ENCODE data around the gene MITF. TPM values are rescaled to one million over a fixed set of nuclear protein-coding genes. Genes with fewer than 3 reads are reported as not detected.

Gene MITF
- total and polyA plus RNA-seq, 5 donors, result 18.6 to 75.3 (median 52.7) TPM

- Histone ChIP-seq H3K27me3 (ENCODE audit: control insufficient read depth, insufficient read depth) (no peaks in the 10 kb centered on the region), H3K27ac (ENCODE audit: low read length) (peak overlapping the region; percentile 72), H3K4me3 (ENCODE audit: low read length) (no peak overlapping the region), H3K4me1 (ENCODE audit: control insufficient read depth, insufficient read depth, low read length) (peaks cover 7% of the 10 kb centered on the region), H3K9me3 (ENCODE audit: control insufficient read depth, low read length) (no peaks in the 10 kb centered on the region)
- intact Hi-C loops (cut with DNase I), result no loop called here
- WGBS, result 75% methylated on average over 2 of the region's 2 CpGs
- no peak for ATAC-seq
- DNase-seq, result no peak
Measured at GRCh38 chr3:69864766-69865165, 125.5 kb downstream of the MITF start.

GRCh38 chr3:69865925-69866679 is 126.8 kb downstream of the MITF start:
- H3K9me3 ChIP-seq (ENCODE audit: control insufficient read depth, low read length), result no peaks in the 10 kb centered on the region
- H3K4me1 ChIP-seq (ENCODE audit: control insufficient read depth, insufficient read depth, low read length), result peaks cover 7% of the 10 kb centered on the region
- DNase-seq (peak; percentile 21 to 68 (median 65)), ATAC-seq (peak; percentile 94 to 96)
- intact Hi-C loops (cut with DNase I), result no loop called here
- peak overlapping the region; percentile 31 for H3K4me3 ChIP-seq (ENCODE audit: low read length)
- H3K27ac ChIP-seq (ENCODE audit: low read length), result peak overlapping the region; percentile 84
- no peaks in the 10 kb centered on the region for H3K27me3 ChIP-seq (ENCODE audit: control insufficient read depth, insufficient read depth)
- 29% methylated on average over 10 of the region's 10 CpGs for WGBS

GRCh38 chr3:69866988-69867720 is 127.9 kb downstream of the MITF start:
- no peaks in the 10 kb centered on the region for H3K27me3 ChIP-seq (ENCODE audit: control insufficient read depth, insufficient read depth)
- intact Hi-C loops (cut with DNase I), result no loop called here
- no peak overlapping the region for H3K27ac ChIP-seq (ENCODE audit: low read length)
- no peaks in the 10 kb centered on the region for H3K9me3 ChIP-seq (ENCODE audit: control insufficient read depth, low read length)
- H3K4me3 ChIP-seq (ENCODE audit: low read length), result peak overlapping the region; percentile 31
- ATAC-seq (no peak), DNase-seq (no peak)
- 51% methylated on average over 2 of the region's 2 CpGs for WGBS
- H3K4me1 ChIP-seq (ENCODE audit: control insufficient read depth, insufficient read depth, low read length), result peaks cover 7% of the 10 kb centered on the region

- H3K4me1 ChIP-seq (ENCODE audit: control insufficient read depth, insufficient read depth, low read length), result peaks cover 7% of the 10 kb centered on the region
- ATAC-seq (no peak), DNase-seq (no peak)
- intact Hi-C loops (cut with DNase I), result no loop called here
- no peaks in the 10 kb centered on the region for H3K9me3 ChIP-seq (ENCODE audit: control insufficient read depth, low read length)
- H3K27ac ChIP-seq (ENCODE audit: low read length), result no peak overlapping the region
- H3K4me3 ChIP-seq (ENCODE audit: low read length), result no peak overlapping the region
- WGBS, result 73% methylated on average over 2 of the region's 2 CpGs
- H3K27me3 ChIP-seq (ENCODE audit: control insufficient read depth, insufficient read depth), result no peaks in the 10 kb centered on the region
Measured at GRCh38 chr3:69867941-69868505, 128.8 kb downstream of the MITF start.

- WGBS, result 92% methylated on average over 3 of the region's 3 CpGs
- peaks cover 9% of the 10 kb centered on the region for H3K4me1 ChIP-seq (ENCODE audit: control insufficient read depth, insufficient read depth, low read length)
- H3K9me3 ChIP-seq (ENCODE audit: control insufficient read depth, low read length), result no peaks in the 10 kb centered on the region
- ATAC-seq (no peak), DNase-seq (no peak)
- intact Hi-C loops (cut with DNase I), result no loop called here
- H3K27ac ChIP-seq (ENCODE audit: low read length), result no peak overlapping the region
- no peak overlapping the region for H3K4me3 ChIP-seq (ENCODE audit: low read length)
- no peaks in the 10 kb centered on the region for H3K27me3 ChIP-seq (ENCODE audit: control insufficient read depth, insufficient read depth)
Measured at GRCh38 chr3:69868841-69869420, 129.7 kb downstream of the MITF start.

GRCh38 chr3:69869643-69870042 is 130.4 kb downstream of the MITF start:
- Histone ChIP-seq H3K9me3 (ENCODE audit: control insufficient read depth, low read length) (no peaks in the 10 kb centered on the region), H3K4me1 (ENCODE audit: control insufficient read depth, insufficient read depth, low read length) (peaks cover 7% of the 10 kb centered on the region), H3K27me3 (ENCODE audit: control insufficient read depth, insufficient read depth) (no peaks in the 10 kb centered on the region), H3K4me3 (ENCODE audit: low read length) (no peak overlapping the region), H3K27ac (ENCODE audit: low read length) (no peak overlapping the region)
- intact Hi-C loops (cut with DNase I), result no loop called here
- no peak for ATAC-seq
- WGBS, result 96% methylated on average over 5 of the region's 5 CpGs
- DNase-seq, result no peak

GRCh38 chr3:69871251-69871650 is 132.0 kb downstream of the MITF start:
- peaks cover 7% of the 10 kb centered on the region for H3K4me1 ChIP-seq (ENCODE audit: control insufficient read depth, insufficient read depth, low read length)
- H3K9me3 ChIP-seq (ENCODE audit: control insufficient read depth, low read length), result no peaks in the 10 kb centered on the region
- peak overlapping the region; percentile 17 for H3K27ac ChIP-seq (ENCODE audit: low read length)
- ATAC-seq, result no peak
- H3K27me3 ChIP-seq (ENCODE audit: control insufficient read depth, insufficient read depth), result no peaks in the 10 kb centered on the region
- intact Hi-C loops (cut with DNase I), result no loop called here
- H3K4me3 ChIP-seq (ENCODE audit: low read length), result no peak overlapping the region
- DNase-seq, result no peak
- 88% methylated on average over 2 of the region's 2 CpGs for WGBS

- ATAC-seq (no peak), DNase-seq (no peak)
- 58% methylated on average over 3 of the region's 3 CpGs for WGBS
- H3K27me3 ChIP-seq (ENCODE audit: control insufficient read depth, insufficient read depth), result no peaks in the 10 kb centered on the region
- H3K9me3 ChIP-seq (ENCODE audit: control insufficient read depth, low read length), result no peaks in the 10 kb centered on the region
- intact Hi-C loops (cut with DNase I), result no loop called here
- H3K4me3 ChIP-seq (ENCODE audit: low read length), result no peak overlapping the region
- no peak overlapping the region for H3K27ac ChIP-seq (ENCODE audit: low read length)
- peaks cover 7% of the 10 kb centered on the region for H3K4me1 ChIP-seq (ENCODE audit: control insufficient read depth, insufficient read depth, low read length)
Measured at GRCh38 chr3:69871868-69872267, 132.6 kb downstream of the MITF start.

GRCh38 chr3:69872783-69873378 is 133.6 kb downstream of the MITF start:
- Histone ChIP-seq H3K27me3 (ENCODE audit: control insufficient read depth, insufficient read depth) (no peaks in the 10 kb centered on the region), H3K9me3 (ENCODE audit: control insufficient read depth, low read length) (no peaks in the 10 kb centered on the region), H3K4me3 (ENCODE audit: low read length) (no peak overlapping the region), H3K27ac (ENCODE audit: low read length) (peak overlapping the region; percentile 45), H3K4me1 (ENCODE audit: control insufficient read depth, insufficient read depth, low read length) (peaks cover 7% of the 10 kb centered on the region)
- 63% methylated on average over 4 of the region's 4 CpGs for WGBS
- ATAC-seq, result peak; percentile 73 to 77
- DNase-seq, result no peak
- intact Hi-C loops (cut with DNase I), result no loop called here

- Histone ChIP-seq H3K27me3 (ENCODE audit: control insufficient read depth, insufficient read depth) (no peaks in the 10 kb centered on the region), H3K4me1 (ENCODE audit: control insufficient read depth, insufficient read depth, low read length) (peaks cover 7% of the 10 kb centered on the region), H3K27ac (ENCODE audit: low read length) (no peak overlapping the region), H3K9me3 (ENCODE audit: control insufficient read depth, low read length) (no peaks in the 10 kb centered on the region), H3K4me3 (ENCODE audit: low read length) (no peak overlapping the region)
- DNase-seq (no peak), ATAC-seq (no peak)
- 91% methylated on average over 9 of the region's 9 CpGs for WGBS
- intact Hi-C loops (cut with DNase I), result no loop called here
Measured at GRCh38 chr3:69876073-69876472, 136.8 kb downstream of the MITF start.

All from right cardiac atrium (tissue), 5 donors.